GM10266 (cell line): ENCODE results near the gene CCDC97.
"Not testable (repeated sequence)": the region's sequence is repeated elsewhere in the genome, so short reads cannot be mapped to it uniquely, and the experiment has no call there.

Source experiments
- DNase-seq: peaks from one replicate; pipeline ENCODE4 v3.0.0; 2012; ENCODE audit errors: extremely low spot score
- TF ChIP-seq, protein P1 (sequence below): IDR thresholded peaks from 2 replicates; pipeline ENCODE4 v1.5.1; 2012; ENCODE audit warnings: mild to moderate bottlenecking, low read depth; ENCODE audit not compliant: control insufficient read depth, insufficient read depth; ENCODE audit errors: missing control alignments

The CCDC97 gene

DNA sequence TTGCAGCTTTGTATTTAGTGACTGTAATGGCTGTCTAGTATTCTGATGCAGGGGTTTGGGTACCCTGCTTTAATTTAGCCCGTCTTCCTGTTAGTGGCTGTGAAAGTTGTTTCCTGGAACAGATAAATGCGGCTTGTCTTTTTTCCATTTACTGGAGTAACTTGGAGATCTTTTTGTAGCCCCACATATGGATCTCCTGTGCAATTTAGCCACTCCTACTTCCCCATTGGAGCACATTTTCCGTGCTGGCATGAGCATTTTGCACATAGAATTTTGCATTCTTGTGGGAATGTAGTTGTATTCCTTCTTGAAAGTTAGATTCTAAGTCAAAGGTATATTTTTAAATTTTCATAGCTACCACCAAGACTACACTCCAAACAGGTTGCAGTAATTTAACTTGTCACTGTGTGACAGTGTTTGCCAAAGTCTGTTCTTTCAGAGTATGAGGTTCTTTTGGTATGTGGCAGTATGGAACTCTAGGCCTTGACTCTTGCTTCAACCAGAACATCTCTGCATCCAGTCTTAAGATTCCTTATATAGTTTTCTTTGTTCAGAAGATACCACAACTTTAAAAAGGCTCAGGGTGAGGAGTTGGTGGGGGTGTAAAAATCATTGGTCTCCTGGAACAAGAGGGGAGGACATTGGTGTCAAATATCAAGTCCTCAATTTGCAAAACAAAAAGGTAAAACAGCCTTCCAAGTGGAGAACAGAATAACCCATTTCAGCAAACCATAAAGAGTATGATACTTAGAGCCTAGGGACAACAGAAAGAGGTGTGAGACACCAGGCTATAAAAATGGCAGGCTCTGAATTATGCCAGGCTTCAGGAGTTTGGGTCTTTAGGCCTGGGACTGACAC is 21.1 kb upstream of the CCDC97 start:
- no peak for DNase-seq
- TF ChIP-seq, protein P1, sequence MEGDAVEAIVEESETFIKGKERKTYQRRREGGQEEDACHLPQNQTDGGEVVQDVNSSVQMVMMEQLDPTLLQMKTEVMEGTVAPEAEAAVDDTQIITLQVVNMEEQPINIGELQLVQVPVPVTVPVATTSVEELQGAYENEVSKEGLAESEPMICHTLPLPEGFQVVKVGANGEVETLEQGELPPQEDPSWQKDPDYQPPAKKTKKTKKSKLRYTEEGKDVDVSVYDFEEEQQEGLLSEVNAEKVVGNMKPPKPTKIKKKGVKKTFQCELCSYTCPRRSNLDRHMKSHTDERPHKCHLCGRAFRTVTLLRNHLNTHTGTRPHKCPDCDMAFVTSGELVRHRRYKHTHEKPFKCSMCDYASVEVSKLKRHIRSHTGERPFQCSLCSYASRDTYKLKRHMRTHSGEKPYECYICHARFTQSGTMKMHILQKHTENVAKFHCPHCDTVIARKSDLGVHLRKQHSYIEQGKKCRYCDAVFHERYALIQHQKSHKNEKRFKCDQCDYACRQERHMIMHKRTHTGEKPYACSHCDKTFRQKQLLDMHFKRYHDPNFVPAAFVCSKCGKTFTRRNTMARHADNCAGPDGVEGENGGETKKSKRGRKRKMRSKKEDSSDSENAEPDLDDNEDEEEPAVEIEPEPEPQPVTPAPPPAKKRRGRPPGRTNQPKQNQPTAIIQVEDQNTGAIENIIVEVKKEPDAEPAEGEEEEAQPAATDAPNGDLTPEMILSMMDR = no peak

DNA sequence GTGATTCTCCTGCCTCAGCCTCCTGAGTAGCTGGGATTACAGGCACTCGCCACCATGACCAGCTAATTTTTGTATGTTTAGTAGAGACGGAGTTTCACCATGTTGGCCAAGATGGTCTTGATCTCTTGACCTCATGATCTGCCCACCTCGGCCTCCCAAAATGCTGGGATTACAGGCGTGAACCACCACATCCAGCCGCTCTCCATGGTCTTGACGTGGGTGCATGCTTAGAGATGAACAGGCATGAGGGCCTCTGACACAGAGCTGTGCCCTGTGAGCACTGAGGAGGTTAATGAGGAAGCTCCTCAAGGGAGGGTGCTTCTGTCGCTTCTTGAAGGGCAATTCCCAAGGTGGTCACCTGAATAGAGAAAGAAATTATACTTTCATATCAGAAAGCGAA is 20.2 kb upstream of the CCDC97 start:
- not testable (repeated sequence) for DNase-seq

DNA sequence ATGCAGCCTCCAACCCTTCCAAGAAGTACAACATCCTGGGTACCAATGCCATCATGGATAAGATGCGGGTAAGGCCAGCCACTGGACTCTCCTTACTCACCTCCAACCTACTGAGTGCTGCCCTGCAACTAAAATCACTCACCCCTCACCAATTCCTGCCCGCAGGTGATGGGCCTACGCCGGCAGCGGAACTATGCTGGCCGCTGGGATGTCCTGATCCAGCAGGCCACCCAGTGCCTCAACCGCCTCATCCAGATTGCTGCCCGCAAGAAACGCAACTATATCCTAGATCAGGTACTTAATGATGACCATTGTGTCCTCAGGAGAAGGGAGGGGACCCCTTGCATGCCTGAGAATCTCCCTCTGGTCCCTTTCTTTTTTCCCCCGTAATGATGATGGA is 15.6 kb upstream of the CCDC97 start:
- DNase-seq = no peak
- TF ChIP-seq, protein P1 = no peak

DNA sequence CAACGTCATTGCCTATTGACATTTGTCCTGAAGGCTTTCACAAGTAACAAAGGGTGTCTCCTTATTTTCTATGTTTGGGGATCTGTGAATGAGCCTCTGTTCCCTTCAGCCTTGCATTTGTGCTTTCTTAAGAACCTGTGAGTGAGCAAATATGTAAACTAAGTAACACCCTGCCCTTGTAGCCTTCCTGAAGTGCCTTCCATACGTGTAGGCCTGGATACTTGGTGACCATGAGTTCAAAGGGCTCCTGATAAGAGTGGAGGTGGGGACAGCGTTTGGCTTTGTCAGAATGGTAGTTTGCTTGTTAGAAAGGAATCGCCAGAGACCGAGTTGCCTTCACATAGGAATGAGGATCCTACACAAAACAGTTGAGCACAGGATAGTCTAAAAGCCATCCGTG is 14.5 kb upstream of the CCDC97 start:
- no peak for DNase-seq
- TF ChIP-seq, protein P1 = no peak

DNA sequence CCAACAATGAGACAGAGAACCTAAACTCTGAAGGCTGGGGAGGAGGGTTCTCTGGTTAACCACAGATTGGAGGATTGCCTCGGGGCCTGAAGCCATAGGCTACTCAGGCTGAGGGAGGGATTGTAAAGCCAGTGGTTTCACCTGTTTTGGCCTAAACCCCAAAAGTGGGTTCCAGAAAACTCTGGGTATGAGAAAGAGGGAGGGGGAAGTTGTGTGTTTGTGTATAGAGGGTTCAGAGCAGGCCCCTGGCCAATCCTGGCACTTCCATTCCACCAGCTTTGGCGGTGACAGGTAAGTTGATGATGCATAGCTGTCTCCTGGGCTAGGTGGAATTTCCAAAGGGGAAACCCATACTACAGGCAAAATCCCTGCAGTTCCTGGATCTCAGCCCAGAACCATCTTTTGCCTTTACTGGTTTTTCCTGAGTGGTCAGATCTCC is 13.5 kb upstream of the CCDC97 start:
- DNase-seq = peak; percentile 34
- TF ChIP-seq, protein P1 = no peak

DNA sequence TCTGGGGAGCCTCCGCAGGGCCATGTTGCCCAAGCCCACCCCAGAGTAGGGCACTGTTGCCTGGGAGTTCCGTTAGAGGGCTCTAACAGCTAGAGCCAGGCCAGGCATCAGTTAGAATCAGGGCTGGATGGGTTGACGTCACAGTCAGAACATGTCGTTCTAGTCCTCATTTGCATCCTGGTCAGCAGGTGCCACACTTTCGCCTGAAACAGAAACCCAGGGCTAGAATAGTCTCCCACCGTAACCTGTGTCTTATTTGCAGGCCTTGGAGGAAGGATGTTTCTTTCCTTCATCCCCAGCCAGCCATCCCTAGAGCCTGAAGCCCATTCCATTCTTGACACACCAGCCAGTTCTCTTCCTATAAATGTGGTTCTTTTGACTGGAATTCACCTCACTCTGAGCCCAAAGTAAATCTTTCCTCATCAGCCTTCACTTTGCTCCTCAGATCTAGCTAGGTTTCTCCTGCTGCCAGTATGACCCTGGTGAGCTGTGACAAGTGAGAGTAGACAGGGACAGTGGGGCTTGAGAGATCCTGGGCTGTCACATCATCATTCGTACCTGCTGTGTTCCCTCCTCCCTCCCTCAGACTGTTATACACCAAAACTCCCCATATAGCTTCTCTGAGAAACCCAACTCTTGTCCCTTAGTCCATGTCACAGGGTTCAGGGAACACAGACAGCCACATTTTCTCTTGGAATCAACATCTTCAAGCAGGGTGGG is 12.2 kb upstream of the CCDC97 start:
- DNase-seq = peak; percentile 88
- TF ChIP-seq, protein P1 = peak; percentile 32

DNA sequence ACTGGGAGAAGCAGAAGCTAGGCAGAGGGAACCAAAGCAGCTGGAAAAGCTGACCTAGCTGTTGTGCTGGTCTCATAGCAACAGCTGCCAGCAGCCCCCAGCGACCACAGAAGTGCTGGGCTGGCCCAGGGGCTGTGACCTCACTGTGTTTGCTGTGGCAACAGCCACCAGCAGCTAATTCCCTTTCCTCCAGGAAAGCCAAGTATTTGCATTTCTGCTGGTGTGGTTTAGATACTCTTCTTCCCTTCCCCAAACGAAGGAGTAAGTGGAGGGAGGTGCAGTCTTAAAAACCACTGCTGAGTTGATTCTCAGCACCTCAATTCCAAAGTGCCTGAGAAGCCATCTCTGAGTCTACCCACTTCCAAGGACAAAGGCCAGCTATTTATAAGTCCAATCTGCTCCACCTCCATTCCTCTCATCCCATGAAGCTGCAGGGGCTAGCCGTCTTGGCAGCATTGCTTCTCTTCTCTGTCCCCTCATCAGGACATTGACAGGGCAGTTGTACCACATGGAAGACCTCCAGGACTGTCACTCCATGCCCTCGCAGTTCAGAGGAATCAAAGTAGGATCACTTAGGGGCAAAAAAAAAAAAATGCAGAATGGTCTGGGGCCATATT is 11.5 kb upstream of the CCDC97 start:
- TF ChIP-seq, protein P1 = no peak
- DNase-seq = peak; percentile 47
